Activated naive CD8-positive, alpha-beta T cell treated with anti-CD3 and anti-CD28 coated beads, Interleukin-2, amount 10 ng/mL, durations not matched to agents 7 days and 5 days (primary cell): ENCODE measurements around the gene JOSD2. TPM values are rescaled to one million over a fixed set of nuclear protein-coding genes. Genes with fewer than 3 reads are reported as not detected.

Experiments used
- ATAC-seq: fragments of 150-1000 bp; cut with Tn5 transposase; one replicate; pipeline ENCODE4 v1.10.0; 2021; ENCODE audit warnings: low read depth, moderate library complexity
- POLR2A ChIA-PET: fragments of 350-600 bp; sonication (Branson Sonifier 250); formaldehyde crosslinking; loops from one replicate; lab custom pipeline; 2021; ENCODE audit warnings: antibody characterized with exemption; lab: Charles Lee
- DNase-seq: peaks from one replicate; pipeline ENCODE4 v3.0.0; 2021
- H3K27ac Mint-ChIP-seq: one replicate; pipeline ENCODE4 v1.8.0; 2022; ENCODE audit warnings: mild to moderate bottlenecking, mixed read lengths
- H3K27me3 Mint-ChIP-seq: one replicate; pipeline ENCODE4 v1.8.0; 2022; ENCODE audit warnings: mild to moderate bottlenecking, moderate library complexity, mixed read lengths
- H3K36me3 Mint-ChIP-seq: one replicate; pipeline ENCODE4 v1.8.0; 2021; ENCODE audit warnings: mild to moderate bottlenecking, mixed read lengths
- H3K4me1 Mint-ChIP-seq: one replicate; pipeline ENCODE4 v1.8.0; 2021; ENCODE audit warnings: mixed read lengths
- H3K4me3 Mint-ChIP-seq: one replicate; pipeline ENCODE4 v1.8.0; 2022; ENCODE audit warnings: mild to moderate bottlenecking, moderate library complexity, mixed read lengths
- H3K9me3 Mint-ChIP-seq: one replicate; pipeline ENCODE4 v1.8.0; 2021; ENCODE audit warnings: mixed read lengths
- total RNA-seq, 2 experiments: library from RNA; stranded (reverse); gene quantifications; one replicate each; pipeline ENCODE4 v1.2.3, GENCODE V29; 2021

JOSD2 gene
- total RNA-seq, 2 experiments from 2014 or later: 31.5 to 37.3 TPM

DNA sequence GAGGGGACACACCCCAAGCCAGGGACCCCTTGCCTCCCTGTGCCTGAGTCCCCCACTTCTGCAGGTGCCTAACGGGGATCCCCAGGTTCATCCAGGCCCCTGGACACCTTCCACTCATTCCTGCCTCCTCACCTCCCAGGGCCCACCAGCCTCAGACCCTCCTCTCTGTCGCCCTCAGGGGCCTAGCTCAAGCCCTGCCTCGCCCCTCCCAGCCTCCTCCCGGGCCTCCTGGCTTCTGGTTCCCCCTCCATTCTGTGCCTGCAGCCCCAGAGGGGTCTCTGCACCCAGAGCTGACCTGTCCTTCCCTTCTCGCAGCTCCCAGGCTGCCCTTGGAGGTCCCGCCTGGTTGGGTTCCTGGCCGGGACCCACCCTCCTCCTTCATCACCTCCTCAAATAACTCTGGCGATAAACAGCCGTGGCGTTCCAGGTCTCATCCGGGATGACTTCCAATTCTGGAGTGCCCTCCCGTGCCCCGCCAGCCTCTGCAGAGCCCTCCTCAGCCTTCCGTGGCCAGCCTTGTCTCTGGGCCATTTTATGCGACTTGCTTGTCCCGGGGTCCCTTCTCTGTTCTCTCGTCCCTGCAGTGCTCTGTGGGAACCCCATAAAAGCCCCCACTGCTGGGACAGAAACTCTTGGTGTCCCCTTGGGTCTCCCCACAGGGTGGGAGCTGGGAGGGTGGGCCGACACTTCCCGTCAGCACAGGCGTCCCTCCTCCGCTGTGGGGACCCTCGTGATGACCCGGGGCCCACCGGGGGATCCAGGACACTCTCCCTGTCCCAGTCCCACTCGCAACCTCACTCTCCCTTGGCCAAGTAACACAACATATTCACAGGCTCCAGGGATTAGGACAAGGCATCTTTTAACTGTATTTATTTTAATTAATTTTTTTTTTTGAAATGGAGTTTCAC lies 9.2 kb downstream of the JOSD2 start:
- Mint-ChIP-seq H3K27me3 (no peaks in the 10 kb centered on the region), H3K27ac (no peak overlapping the region), H3K36me3 (peaks cover 1% of the 10 kb centered on the region), H3K9me3 (no peaks in the 10 kb centered on the region), H3K4me1 (no peaks in the 10 kb centered on the region), H3K4me3 (no peak overlapping the region)
- no peak for ATAC-seq
- POLR2A ChIA-PET: interaction anchor here (1.4 kb wide), 1 partner anchor 9 kb away, joined by 3 read pairs; the partner anchor contains the start of gene JOSD2
- no peak for DNase-seq

DNA sequence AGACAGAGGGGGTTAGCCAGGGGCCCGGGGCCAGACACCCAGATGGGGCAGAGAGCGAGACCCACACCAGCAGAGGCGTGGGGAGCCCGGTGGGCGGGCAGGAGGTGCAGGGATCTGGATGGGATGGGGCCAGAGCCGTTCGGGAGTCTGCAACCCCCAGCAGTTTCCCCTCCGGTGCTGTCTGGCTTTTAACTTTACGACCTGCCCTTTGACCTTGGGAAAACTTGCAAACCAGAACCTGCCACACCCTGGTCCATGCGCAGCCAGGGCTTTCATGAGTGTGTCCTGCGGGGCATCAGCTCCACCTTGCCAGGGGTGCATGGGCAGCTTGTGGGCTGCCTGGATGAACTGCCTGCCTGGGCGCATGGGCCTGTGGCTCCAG lies 9.8 kb downstream of the JOSD2 start:
- POLR2A ChIA-PET: interaction anchor here (1.4 kb wide), 1 partner anchor 10 kb away, joined by 3 read pairs; the partner anchor contains the start of gene JOSD2
- H3K36me3 Mint-ChIP-seq: no peaks in the 10 kb centered on the region
- H3K27ac Mint-ChIP-seq: no peak overlapping the region
- no peaks in the 10 kb centered on the region for H3K27me3 Mint-ChIP-seq
- ATAC-seq (no peak), DNase-seq (no peak)
- no peaks in the 10 kb centered on the region for H3K9me3 Mint-ChIP-seq
- H3K4me1 Mint-ChIP-seq: no peaks in the 10 kb centered on the region
- no peak overlapping the region for H3K4me3 Mint-ChIP-seq

DNA sequence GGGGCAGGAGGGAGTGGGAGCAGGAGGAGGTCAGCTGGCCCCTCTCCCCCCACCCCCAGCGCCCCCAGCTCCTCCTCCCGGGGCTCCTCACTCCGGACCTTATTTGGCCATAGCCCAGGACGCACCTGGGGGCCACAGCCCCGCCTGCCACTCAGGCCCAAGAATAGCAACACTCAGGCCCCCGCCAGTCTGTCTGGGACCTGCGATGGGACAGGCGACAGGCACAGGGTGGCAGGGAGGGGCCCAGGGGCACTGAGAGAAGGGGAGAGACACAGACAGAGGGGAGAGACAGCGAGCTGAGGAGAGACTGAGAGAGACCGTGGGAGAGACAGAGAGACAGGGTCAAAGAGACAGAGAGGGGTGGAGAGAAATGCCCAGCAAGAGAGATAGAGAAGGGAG lies 10.2 kb downstream of the JOSD2 start:
- H3K4me1 Mint-ChIP-seq: no peaks in the 10 kb centered on the region
- H3K36me3 Mint-ChIP-seq: no peaks in the 10 kb centered on the region
- H3K27ac Mint-ChIP-seq: no peak overlapping the region
- H3K27me3 Mint-ChIP-seq: no peaks in the 10 kb centered on the region
- no peak overlapping the region for H3K4me3 Mint-ChIP-seq
- DNase-seq: no peak
- H3K9me3 Mint-ChIP-seq: no peaks in the 10 kb centered on the region
- ATAC-seq: no peak
- POLR2A ChIA-PET: interaction anchor here (1.4 kb wide), 1 partner anchor 10 kb away, joined by 3 read pairs; the partner anchor contains the start of gene JOSD2

DNA sequence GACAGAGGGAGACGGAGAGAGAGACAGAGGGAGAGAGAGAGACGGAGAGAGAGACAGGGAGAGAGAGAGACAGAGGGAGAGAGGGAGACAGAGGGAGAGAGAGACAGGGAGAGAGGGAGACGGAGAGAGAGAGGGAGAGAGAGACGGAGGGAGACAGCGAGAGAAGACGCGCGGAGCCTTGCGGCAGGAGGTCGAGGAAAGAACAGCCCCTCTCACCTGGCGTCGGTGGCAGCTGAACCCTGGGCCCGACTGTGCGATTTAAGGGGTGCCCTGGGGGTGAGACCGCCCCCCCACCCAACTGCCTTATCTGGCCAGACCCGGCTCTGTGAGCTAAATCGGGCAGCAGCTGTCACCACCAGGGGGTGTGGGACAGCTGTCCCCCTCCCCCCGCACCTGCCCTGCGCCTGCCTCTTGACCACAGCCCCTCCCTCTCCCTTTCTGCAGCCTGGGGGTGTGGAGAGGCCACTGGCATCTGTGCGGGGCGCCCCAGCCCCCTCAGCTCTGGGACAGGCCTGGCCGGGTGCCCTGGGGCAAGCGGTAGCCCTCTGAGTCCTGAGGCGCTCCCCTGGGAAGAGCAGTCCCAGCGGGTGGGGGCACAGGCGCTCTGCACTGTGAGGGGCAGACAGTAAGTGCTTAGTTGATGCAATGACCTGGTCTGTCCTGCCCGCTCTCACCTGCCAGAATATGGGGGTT lies 10.8 kb downstream of the JOSD2 start:
- ATAC-seq (peak; percentile 40), DNase-seq (no peak)
- H3K27ac Mint-ChIP-seq: no peak overlapping the region
- no peaks in the 10 kb centered on the region for H3K9me3 Mint-ChIP-seq
- no peaks in the 10 kb centered on the region for H3K4me1 Mint-ChIP-seq
- POLR2A ChIA-PET: interaction anchor here (1.4 kb wide), 1 partner anchor 11 kb away, joined by 3 read pairs; the partner anchor contains the start of gene JOSD2
- no peak overlapping the region for H3K4me3 Mint-ChIP-seq
- H3K36me3 Mint-ChIP-seq: no peaks in the 10 kb centered on the region
- H3K27me3 Mint-ChIP-seq: no peaks in the 10 kb centered on the region

DNA sequence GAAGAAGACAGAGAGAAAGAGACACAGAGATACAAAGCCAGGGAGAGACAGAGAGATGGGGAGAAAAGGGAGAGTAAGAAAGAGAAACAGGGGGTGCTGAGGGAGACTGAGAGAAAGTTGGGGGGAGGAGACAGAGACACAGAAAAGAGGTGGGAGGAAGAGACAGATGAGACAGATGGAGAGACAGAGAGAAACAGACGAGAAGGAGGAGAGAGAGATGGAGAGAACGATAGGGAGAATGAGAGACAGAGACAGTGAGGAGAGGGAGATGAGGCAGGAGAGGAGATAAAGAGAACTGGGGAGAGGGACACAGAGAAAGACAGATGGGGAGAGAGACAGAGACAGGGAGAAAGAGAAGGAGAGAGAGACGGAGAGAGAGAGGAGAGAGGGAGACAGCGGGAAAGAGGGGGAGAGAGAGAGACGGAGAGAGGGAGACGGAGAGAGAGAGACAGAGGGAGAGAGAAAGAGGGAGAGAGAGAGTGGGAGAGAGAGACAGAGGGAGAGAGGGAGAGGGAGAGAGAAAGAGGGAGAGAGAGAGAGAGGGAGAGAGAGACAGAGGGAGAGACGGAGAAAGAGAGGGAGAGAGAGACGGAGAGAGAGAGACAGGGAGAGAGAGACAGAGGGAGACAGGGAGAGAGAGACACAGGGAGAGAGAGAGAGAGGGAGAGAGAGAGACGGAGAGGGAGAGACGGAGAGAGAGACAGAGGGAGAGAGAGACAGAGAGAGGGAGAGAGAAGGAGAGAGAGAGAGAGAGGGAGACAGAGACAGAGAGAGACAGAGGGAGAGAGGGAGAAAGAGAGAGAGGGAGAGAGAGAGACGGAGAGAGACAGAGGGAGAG lies 12.6 kb downstream of the JOSD2 start:
- DNase-seq (no peak), ATAC-seq (no peak)
- no peaks in the 10 kb centered on the region for H3K27me3 Mint-ChIP-seq
- no peaks in the 10 kb centered on the region for H3K4me1 Mint-ChIP-seq
- no peak overlapping the region for H3K4me3 Mint-ChIP-seq
- H3K9me3 Mint-ChIP-seq: no peaks in the 10 kb centered on the region
- no peak overlapping the region for H3K27ac Mint-ChIP-seq
- H3K36me3 Mint-ChIP-seq: no peaks in the 10 kb centered on the region
- POLR2A ChIA-PET: no interaction called here

DNA sequence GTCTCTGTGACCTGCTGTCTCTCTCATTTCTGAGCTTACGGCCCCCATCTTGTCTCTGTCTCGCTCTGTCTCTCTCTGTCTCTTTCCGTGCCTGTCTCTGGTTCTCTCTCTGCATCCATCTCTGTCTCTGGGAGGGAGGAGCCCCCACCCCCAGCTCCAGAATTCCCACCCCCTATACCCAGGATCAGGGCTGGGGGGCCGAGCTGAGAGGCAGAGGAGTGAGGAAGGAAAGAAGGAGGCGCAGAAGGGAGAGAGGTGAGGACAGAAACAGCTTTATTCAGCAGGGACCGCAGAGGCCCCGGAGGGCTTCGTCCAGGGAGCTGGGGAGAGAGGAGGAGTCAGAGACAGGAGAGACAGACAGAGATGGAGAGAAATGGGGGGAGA lies 14.0 kb downstream of the JOSD2 start:
- H3K4me1 Mint-ChIP-seq: peaks cover 5% of the 10 kb centered on the region
- H3K9me3 Mint-ChIP-seq: no peaks in the 10 kb centered on the region
- no peak for DNase-seq
- ATAC-seq: no peak
- H3K27me3 Mint-ChIP-seq: peaks cover under 1% of the 10 kb centered on the region
- H3K27ac Mint-ChIP-seq: no peak overlapping the region
- H3K36me3 Mint-ChIP-seq: no peaks in the 10 kb centered on the region
- POLR2A ChIA-PET: no interaction called here
- no peak overlapping the region for H3K4me3 Mint-ChIP-seq

DNA sequence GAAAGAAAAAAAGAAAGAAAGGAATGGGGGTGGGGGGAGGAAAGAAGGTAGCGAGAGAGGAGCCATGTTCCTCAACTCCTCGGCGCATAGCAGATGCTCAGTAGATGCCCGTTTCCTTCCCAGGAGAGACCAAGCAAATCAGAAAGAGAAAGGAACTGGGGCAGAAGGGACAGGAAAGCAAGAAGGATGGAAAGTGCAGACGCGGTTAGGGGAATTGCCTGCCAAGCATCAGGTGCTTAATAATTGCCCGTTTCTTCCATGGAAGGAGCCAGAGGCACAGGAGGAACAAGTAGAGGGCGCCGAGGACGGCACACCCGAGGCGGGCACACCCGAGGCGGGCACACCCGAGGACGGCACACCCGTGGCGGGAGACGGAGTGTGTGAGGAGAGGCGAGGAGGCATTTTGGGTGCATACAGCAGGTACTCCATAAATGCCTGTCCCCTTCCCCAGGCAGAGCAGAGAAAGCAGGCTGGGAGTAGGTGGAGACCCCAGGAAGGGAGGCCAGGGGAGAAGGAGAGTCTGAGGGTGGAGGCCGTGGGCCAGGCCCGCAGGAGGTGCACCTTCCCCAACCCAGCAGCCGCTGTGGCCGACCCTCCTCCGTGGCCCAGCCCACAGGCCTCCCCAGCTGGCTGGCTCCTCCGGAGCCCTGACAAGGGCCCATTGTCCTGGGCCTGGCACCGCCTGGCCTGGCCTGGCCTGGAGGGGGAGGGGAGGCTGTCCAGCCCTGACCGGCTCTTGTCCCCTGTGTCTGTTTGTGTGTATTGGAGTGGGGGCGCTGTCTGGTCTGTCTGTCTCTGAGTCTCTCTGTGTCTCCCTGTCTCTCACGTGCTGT lies 14.6 kb downstream of the JOSD2 start:
- Mint-ChIP-seq H3K9me3 (no peaks in the 10 kb centered on the region), H3K27ac (no peak overlapping the region), H3K4me3 (no peak overlapping the region), H3K36me3 (no peaks in the 10 kb centered on the region), H3K4me1 (peaks cover 11% of the 10 kb centered on the region), H3K27me3 (peaks cover 5% of the 10 kb centered on the region)
- DNase-seq: no peak
- POLR2A ChIA-PET: no interaction called here
- ATAC-seq: no peak

DNA sequence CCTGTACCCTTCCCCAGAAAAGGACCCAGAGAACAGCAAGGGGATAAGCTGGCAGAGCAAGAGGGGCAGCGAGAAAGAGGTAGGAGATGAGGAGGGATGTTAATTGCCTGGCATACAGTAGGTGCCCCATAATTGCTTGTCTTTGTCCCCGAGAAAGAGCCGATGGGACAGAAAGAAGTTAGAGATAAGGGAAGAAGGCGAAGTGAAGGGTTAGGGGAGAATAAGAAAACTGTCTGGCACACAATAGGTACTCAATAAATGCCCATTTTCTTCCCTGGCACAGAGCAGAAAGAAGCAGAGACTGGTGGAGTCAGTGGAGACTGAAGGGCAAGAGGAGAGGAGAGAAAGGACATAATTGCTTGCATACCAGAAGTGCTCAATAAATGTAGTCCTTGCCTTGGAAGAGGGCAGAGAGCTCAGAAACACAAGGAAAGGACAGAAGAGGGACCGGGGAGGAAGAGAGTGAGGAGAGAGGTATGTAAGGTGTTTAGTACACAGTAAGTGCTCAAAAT lies 15.9 kb downstream of the JOSD2 start:
- ATAC-seq (no peak), DNase-seq (no peak)
- peaks cover 13% of the 10 kb centered on the region for H3K4me1 Mint-ChIP-seq
- no peak overlapping the region for H3K4me3 Mint-ChIP-seq
- H3K27ac Mint-ChIP-seq: peak overlapping the region; percentile 4
- POLR2A ChIA-PET: interaction anchor here (0.6 kb wide), 1 partner anchor 131 kb away, joined by 3 read pairs; no protein-coding TSS in a partner anchor
- peaks cover 5% of the 10 kb centered on the region for H3K27me3 Mint-ChIP-seq
- no peaks in the 10 kb centered on the region for H3K36me3 Mint-ChIP-seq
- no peaks in the 10 kb centered on the region for H3K9me3 Mint-ChIP-seq

DNA sequence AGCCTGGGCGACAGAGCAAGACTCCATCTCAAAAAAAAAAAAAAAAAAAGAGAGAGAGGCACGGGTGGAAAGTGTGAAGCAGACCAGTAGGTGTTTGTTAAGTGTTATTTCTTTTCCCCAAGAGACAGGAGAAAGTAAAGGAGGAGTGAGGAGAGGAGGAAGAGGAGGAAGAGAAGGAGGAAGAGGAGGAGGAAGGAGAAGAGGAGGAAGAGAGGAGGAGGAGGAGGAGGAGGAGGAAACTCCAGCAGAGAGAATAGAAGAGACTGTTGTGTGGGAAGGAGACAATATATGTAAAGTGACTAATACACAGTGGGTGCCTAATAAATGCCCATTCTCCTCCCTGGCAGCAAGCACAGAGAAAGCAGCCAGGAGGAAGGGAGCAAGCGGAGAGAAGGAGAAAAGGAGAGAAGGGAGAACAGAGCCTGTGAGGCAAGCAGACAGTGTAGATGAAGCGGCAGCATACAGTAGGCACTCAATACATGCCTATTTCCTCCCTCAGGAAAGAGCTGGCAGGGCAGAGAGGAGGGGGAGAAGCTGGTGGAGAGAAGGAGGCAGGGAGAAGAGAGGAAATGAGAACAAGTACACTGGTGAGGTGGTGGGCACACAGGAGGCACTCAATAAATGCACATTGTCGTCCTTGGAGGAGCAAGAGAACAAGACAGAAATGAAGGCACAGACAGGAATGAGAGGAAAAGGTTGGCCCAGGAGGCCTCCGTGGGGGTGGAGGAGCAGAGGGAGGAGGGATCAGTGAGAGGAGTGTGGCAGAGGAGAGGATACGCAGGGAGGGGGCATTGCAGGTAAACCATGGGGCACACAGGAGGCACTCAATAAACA lies 16.6 kb downstream of the JOSD2 start:
- Mint-ChIP-seq H3K9me3 (no peaks in the 10 kb centered on the region), H3K4me1 (peaks cover 13% of the 10 kb centered on the region), H3K27me3 (peaks cover 5% of the 10 kb centered on the region), H3K4me3 (no peak overlapping the region), H3K27ac (no peak overlapping the region), H3K36me3 (no peaks in the 10 kb centered on the region)
- no peak for DNase-seq
- POLR2A ChIA-PET: interaction anchor here (0.6 kb wide), 1 partner anchor 131 kb away, joined by 3 read pairs; no protein-coding TSS in a partner anchor
- ATAC-seq: no peak

DNA sequence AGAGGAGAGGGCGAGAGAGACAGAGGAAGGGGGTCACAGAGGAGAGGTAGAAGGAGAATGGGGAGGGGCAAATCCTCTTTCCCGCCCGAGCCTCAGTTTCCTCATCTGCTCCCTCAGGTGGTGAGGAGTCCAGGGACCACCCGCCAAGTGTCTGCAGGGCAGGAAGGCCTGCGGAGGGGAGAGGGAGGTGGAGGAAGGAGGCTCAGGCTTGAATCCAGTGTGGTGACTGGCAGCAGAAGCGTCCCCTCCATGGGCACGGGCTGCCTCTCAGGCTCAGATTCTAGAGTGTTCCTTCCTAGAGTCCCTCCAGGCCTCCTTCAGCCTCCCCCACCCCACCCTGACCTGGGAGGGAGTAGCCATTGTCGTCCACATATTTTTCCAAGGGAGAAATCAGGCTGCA lies 17.8 kb downstream of the JOSD2 start:
- Mint-ChIP-seq H3K9me3 (no peaks in the 10 kb centered on the region), H3K27ac (no peak overlapping the region), H3K4me3 (no peak overlapping the region), H3K4me1 (peaks cover 15% of the 10 kb centered on the region), H3K36me3 (no peaks in the 10 kb centered on the region), H3K27me3 (peaks cover 5% of the 10 kb centered on the region)
- ATAC-seq (no peak), DNase-seq (no peak)
- POLR2A ChIA-PET: no interaction called here

DNA sequence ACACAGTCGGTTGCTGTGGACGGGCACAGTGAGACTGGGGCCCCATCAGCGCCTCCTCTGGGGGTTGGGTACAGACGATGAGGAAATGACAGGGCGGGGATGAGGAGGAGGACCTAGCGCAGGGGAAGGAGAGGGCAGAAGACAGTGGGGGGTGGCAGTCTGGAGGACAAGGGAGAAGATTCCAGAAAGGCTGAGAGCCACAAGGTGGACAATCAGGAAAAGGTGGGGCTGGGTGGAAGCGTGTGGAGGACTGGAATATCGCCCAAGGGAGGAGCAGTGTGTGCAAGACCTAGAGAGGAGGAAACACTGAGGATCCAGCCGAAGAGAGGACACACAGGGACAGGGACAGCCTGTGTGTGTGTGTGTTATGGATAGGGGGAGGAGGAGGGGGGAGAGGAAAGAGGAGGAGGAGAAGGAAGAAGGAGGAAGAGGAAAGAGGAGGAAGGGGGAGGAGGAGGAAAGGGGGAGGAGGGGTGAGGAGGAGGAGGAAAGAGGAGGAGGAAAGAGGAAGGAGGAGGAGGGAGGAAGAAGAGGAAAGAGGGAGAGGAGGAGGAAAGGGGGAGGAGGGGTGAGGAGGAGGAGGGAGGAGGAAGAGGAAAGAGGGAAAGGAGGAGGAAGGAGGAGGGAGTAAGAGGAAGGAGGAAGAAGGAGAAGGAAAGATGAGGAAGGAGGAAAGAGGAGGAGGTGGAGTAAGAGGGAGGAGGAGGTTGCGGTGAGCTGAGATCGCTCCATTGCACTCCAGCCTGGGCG lies 18.5 kb downstream of the JOSD2 start:
- POLR2A ChIA-PET: no interaction called here
- Mint-ChIP-seq H3K36me3 (peaks cover 2% of the 10 kb centered on the region), H3K27ac (peak overlapping the region; percentile 33)

More for the DNA sequence above, 18.5 kb downstream of the JOSD2 start:
- ATAC-seq (peak; percentile 88), DNase-seq (no peak)
- Mint-ChIP-seq H3K4me1 (peaks cover 17% of the 10 kb centered on the region), H3K9me3 (no peaks in the 10 kb centered on the region), H3K27me3 (peaks cover 5% of the 10 kb centered on the region), H3K4me3 (peak overlapping the region; percentile 61)
